Hematopoietic multipotent progenitor cell treated with erythropoietin and hydrocortisone succinate and interleukin-3 and kit ligand, for 6 days (in vitro differentiated cells): ENCODE results near the gene NFE2L2.
A peak's percentile ranks its signal among the peaks of the same experiment; 100 is the strongest.
"Not testable (repeated sequence)": the region's sequence is repeated elsewhere in the genome, so short reads cannot be mapped to it uniquely, and the experiment has no call there.

ENCODE experiments used
- DNase-seq: peaks from one replicate; pipeline ENCODE4 v3.0.0-alpha.2; 2015

Gene NFE2L2

DNA sequence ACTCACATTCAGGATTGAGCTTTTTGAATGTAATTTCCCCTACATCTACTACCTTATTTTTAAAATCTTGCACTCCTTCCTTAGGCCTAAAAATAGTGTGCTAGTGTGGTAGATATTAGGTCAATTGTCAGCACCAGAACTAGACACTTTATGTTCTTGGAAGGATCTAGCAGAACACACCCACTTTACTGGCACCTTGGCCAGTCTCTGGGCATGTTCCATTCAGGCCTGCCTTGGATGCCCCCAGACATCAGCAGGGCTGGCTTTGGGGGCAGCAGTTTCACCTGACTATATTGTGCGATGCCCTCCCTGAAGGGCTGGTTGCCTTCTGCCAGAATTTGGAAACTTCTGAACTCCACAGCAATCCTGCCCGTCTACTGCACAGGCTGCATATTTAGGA, 15.3 kb upstream of the NFE2L2 start:
- no peak for DNase-seq

DNA sequence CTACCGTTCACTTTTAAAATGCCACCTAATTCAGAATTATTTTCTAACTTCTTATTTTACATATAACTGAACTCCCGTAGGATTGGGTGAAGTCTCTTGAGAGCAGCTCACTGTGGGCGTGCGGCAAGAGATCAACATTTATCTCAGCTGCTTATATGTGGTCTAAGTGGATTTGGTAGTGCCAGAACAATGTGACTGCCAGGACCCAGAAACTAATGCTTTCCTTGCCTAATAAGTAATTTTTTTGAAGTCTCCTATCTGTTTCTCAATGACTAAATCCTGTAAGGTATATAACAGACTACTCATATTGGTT, 11.2 kb upstream of the NFE2L2 start:
- no peak for DNase-seq

DNA sequence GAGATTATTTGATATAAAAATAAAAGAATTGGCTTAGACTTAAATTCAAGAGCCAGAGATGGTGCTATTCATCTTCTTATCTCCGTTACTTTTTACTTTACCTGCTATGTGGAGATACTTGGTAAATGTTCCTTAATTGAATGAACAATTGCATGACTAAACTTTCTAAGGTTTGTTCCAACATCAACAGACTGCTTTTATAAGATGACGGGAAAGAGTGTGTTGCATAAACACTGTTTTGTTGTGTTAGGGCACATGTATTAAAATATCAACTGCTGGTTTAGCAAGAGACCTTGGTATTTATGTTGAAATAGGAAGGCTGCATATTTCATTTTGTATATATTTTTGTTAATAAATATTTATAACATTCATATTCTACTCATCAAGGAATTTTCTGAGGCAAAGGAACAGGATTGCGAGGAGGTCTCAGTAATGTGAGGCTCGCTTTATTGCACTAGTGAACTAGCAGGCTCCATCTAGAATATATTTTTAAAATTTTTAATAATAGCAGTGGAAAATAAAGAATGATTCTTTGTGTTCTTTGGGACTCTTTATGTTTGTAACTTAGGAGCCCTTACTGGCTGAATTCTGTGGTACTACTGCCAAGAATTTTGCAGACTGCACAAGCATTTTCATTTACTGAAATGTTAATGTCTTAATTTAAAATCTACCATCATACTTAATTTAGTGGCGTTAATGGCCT, 10.7 kb upstream of the NFE2L2 start:
- no peak for DNase-seq

DNA sequence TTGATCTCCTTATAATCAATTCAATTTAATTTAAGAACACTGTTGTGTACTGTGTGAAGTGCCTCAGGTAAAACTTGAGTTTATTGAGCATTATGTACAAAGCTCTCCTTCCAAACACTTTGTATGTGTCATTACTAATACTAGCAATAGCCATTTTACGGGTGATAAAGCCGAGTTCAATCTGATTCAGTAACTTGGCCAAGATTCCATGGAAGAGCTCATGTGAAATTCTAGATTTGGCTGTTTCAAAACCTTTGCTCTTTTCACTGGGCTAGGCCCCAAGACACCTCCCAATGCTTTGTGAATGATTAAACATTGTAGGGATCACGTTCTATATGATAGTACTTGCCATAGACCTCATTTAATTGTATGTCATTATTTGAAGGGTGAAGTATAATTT, 8.9 kb upstream of the NFE2L2 start:
- DNase-seq: no peak

DNA sequence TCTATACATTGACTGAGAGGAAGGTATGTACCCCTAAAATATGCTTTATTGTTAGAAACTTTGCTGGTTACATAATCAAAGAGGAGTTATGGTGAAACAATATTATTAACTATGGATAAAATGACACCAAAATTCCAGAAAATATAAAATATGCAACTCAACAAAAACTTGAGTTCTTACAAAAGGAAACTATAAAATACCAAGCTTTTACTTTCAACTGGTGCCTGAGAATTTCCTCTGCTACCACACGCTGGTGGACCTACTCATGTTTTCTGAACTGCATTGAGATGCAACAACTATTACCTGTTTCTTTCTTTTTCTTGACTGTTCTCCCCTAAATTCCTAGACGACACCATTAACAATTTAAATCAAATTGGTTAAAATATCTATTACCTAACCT, 8.2 kb upstream of the NFE2L2 start:
- no peak for DNase-seq

DNA sequence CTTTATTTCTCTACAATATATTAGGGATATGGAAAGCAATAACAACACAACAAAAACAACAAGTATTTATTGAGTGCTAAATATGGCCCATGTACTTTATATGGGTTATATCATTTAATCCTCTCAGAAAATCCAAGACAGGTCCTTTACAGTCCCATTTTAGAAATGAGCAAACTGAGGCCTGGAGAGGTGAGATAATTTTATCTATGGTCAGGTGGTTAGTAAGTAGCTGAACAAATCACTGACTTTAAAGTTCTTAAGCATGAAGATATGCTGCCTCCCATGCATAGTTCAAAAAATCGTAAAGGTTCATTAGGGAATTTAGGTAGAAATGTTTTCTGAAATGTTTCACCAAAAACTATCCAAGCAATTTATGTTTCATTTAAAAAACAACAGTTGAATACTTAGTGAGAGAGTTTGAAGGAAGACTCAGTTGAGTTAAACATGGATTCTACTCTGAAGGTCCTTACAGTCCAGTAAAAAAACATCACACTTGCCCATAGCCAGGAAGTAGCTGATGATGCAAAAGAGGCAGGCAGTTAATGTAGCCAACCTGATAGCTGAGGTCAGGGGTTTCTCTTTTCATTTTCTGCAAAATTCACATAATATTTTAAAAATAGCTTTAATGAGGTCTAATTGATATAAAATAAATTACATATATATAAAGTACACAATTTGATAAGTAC, 7.6 kb upstream of the NFE2L2 start:
- DNase-seq: no peak

DNA sequence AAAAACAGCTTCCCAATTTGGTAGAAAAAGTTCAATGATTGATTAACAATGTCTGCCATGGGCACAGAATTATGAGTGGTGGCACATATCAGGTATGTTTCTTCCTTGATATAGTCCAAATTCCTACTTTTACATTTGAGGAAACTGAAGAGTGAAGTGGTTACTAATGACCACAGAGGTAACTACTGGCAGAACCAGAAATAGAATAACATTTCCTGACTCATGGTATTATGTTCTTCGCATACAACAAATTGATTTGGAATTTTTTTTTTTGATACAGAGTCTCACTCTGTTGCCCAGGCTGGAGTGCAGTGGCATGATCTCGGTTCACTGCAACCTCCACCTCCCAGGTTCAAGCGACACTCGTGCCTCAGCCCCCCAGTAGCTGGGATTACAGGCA, 6.0 kb upstream of the NFE2L2 start:
- no peak for DNase-seq

DNA sequence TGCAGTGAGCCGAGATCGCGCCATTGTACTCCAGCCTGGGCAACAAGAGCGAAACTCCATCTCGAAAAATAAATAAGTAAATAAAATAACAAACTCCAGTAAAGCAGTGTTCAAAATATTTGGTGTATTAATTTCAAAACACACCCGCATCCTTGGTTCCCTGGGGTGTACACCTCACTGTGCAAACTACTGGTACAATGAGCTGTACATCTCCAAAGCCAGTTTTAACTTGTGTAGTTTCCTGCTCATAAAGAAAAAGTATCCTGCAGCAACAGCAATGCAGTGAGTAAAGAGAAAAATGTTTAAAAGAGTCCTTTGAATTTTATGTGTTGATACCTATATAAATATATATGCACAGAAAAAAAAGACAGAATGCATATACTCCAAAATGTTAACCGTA, 4.4 kb upstream of the NFE2L2 start:
- no peak for DNase-seq

DNA sequence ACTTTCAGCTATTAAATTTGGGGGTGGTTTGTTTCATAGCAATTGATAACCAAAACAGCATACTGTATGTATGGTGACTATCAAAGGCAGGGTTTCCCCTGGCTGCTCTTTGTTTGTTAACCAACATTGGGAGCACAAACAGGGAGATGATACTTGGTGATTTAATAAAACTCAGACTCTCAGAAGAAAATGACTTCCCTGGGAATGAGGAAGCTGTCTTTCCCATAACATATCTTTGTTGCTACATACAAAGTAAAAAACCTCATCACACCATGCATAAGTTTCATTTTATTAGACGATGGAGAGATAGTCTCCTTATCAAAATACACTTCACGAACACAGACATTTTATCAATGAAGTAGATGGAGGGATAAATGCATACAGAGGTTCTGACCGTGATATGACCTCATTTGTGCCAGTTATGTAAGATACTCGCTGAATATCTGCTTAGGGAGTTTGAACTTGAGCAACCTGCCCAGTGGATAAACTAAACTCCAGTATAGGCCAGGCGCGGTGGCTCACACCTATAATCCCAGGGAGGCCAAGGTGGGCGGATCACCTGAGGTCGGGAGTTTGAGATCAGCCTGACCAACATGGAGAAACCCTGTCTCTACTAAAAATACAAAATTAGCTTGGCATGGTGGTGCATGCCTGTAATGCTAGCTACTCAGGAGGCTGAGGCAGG, 3.8 kb upstream of the NFE2L2 start:
- peak; percentile 46 for DNase-seq

DNA sequence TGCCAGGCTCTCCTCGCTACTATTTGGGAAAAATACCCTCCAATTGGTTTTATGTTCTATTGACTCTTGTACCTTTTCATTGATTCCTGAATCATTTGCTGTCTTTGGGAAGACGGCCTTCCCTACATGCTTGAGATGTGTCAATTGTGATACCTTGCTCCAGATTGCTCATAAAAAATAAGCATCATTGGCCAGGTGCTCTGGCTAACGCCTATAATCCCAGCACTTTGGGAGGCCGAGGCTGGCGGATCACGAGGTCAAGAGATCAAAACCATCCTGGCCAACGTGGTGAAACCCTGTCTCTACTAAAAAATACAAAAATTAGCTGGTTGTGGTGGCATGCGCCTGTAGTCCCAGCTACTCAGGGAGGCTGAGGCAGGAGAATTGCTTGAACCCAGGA, 2.4 kb upstream of the NFE2L2 start:
- not testable (repeated sequence) for DNase-seq

DNA sequence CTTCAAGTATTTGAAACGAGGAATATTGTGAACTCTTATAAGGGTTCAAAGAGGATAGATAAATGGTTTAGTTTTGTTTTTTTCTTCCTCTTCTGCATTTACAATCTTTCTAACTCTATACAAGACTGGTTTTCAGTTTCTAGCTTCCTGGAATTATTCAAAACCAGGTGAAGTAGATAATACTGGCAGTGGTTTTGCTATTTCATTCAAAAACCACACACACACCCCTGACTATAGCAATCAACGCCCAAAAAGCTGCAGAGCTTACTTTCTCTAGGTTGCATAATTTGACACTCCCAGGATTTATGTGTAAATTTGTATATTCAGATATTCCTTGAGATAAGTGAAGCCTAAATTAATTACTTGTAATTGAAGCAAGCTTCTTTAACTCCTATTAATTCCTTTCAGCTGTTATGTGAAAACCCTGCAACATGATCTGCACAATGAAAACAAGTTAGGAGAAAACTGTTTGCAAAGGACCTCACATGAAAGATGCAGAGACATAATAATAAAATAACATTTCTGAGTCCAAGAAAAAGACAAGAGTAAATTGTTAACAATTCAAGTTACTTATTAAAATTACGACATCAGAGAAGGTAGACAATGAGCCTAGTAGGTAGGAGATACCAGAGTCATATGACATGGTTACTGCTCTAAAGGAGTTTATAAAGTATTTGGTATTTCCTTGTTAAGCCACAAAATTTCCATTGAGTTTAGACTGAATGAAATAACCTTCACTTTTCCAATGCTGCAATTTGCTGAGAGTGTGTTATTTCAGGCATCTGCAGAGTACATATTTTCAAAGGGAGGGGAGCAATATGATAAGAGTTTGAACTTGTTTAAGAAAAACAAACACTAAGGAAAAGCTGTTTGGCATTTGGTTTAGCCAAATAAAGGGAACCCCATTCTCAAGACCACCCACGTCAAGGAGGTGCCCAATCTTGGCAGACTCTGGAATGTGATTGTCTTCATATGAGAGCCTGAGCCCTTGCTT, 1.6 kb upstream of the NFE2L2 start:
- DNase-seq: peak; percentile 93

DNA sequence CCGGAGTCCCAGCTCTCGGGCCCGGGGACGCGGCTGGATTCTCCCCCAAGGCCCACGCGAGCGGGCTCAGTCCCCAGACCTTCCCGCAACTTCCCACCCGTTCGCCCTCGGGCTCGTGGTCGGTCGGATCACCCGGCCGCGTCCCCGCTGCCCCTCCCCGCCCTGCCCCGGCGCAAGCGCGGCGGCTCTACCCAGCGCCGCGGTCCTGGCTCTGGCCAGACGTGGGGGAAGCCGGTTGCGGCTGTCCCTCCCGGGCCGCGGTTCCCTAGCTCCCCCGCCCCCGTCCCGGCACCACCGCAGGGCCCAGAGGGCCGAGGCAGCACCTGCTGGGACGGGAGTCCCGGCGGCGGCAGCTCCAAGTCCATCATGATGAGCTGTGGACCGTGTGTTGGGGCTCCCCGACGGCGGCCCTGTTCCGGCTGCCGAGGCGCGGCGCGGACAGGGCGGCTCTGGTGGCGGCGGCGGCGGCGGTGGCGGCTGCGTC, 276 bp downstream of the NFE2L2 start:
- peak; percentile 41 for DNase-seq

DNA sequence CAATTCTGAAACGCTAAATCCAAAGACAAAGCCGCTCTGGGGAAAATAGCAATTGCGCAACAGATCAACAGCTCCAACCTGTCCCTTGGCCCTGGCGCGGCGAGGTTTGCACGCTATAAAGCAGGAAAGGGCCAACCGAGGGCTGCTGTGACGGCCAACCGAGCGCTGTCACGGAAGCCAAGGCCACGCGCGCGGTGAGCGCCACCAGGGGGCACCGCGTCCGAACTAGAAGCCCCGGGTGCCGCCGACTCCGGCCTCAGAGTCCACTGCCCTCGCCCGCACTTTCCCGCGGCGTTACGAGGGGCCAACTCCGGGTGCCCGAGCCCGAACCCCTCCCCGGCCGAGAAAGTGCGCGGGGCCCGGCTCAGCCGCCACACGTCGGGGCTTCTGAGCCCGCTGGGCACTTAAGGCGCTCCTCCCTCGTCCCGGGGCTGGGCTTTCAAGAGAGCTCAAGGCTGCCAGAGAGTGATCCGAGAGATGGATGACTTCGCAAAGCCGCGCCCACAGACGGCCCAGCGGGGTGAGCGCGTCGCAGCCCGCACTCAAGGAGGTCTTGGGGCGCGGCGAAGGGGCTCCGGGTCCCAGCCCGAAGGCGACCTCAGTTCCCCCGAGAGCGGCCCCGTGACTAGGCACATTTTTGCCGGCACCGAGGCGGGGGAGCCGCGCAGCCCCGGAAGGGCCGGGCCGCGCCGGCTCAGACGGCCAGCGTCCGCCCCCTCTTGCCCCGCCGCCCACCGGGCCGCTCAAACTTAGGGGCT, 897 bp downstream of the NFE2L2 start:
- DNase-seq: peak; percentile 97

DNA sequence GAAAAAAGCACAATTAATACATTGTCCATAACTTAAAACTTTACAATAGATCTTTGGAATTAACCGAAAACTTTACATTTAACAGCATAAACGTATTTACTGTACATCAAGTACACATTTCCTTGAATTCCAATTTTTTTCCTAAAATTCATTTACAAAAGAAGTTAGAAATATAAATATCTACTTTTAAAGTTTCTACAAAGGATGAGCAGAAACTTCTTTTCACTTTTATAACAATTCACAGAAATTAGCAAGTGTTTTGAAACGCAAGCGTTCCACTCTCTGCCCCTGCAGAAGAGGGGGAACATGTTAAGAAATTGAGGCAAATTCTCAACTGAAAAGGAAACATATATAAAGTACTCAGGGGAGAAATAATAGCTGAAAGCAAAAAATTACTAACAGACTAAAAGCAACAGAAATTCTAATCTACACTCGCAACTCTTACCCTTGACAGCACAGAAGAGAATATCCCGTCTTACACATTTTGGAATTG, 1.5 kb downstream of the NFE2L2 start:
- DNase-seq: no peak

DNA sequence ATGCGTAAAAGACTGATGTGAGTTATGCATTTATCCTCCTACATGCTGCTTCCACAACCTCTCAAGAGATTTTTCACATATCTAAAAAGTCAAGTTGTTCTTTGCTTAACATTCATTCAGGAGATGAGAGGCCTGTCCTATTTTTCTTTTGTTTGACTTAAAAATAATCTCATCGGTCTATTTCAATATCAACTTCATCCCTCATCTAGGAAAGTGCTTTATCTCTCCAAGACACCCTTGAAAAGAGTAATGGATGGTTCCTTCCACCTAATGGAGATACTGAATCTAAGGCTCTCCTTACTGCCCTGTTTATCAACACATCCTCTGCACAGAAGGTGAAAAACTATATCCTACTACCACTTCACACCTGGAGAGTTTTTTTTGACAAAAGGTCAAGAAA, 2.4 kb downstream of the NFE2L2 start:
- peak; percentile 57 for DNase-seq

DNA sequence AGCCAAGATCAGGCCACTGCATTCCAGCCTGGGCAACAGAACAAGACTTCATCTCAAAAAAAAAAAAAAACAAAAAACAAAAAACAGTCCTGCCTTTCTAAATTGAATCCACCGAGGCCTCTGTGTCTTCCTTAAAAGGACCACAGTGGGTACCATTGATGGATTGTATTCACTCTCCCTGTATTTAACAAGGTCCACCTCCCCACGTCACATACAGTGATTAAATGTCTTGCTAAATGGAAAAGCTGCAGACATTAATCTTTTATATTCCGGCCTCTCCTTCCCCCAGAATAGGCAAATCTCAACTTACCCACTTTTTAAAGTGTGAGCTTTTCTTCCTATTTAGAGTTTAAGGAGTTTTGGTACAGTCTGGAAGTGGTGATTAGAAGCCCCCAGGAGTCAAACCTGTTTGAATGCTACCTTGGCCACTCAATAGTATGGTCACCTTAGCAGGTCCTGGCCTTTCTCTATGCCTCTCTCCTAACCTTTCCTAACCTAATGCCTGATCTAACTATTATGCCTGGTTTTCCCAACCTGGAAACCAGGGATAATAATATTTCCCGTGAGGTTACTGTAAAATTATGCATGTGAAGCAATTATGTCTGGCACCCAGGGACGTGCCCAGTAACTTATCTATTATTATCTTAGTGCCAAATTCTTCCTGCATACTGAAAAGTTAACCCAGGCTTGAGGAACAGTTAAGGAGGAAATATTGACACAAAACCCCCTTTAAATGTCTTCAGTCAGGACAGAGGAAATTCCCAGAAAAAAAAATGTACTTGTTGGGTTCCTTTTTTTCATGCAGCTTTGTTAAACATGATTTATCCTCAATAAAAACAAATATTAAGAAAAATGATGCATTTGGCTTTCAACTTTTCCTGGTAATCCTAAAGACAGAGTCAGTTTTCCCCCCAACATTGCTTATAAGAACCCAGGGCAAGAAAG, 3.1 kb downstream of the NFE2L2 start:
- no peak for DNase-seq

DNA sequence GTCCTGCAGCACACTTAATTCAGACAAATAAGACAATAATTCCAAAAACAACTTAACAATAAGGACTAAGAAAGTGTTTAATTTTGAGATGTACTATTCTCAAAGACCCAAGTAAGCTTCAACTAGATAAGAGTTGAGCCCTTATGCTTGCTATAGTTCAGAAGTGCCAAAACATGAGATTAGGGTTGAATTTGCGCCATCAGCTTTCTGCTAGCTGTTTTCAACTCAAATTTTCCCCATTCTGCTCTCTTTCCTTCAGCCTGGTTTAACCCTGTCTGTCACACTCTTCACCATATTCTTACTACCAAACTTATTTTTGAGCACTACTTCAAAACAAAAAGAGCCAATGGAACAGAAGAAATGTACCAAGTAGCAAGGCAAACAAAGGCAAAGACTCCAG, 4.1 kb downstream of the NFE2L2 start:
- DNase-seq: peak; percentile 53

DNA sequence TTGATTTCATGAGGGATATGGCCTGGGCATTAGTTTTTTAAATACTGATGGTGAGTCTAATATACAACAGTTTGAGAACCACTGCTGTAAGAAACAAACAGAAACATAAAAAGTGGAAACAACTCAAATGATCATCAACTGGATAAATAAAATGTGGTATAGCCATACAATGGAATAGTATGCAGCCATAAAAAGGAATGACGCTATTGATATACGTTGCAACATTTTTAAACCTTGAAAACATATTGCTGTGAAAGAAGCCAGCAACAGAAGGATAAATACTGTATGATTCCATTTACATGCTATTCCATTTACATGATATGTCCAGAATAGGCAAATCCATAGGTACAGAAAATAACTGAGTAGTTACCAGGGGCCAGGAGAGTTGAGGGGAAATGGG, 6.5 kb downstream of the NFE2L2 start:
- DNase-seq: no peak

DNA sequence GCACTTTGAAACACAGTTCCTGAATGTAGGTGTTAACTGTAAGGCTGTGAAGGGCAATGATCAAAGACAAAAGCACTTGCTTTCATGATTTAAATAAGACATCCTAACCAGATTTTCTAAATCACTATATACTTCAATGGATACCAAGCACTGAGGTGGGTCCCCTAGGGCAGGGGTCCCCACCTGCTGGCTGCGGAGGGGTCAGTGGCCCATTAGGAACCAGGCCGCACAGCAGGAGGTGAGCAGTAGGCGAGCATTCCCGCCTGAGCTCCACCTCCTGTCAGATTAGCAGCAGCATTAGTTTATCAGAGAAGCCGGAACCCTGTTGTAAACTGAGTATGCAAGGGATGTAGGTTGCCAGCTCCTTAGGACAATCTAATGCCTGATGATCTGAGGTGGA, 7.1 kb downstream of the NFE2L2 start:
- DNase-seq: no peak

DNA sequence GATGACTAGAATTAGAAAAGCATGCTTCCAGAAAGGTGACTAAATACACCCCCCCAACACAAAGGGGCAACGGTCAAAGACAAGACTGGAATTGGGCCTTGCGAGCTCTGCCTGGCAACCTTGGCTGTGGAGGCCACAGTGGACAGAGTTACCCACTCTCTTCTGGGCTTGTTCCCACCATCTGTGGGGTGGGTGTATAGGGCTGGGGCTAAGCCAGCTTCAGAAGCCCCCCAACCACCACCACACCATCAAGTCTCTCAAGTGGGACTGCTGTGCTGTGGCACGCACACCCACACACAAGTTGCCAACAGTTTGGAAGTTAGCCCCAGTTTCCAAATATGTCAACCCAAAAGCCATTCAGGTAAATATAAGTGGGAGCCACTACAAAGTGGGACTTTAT, 7.8 kb downstream of the NFE2L2 start:
- DNase-seq: no peak

DNA sequence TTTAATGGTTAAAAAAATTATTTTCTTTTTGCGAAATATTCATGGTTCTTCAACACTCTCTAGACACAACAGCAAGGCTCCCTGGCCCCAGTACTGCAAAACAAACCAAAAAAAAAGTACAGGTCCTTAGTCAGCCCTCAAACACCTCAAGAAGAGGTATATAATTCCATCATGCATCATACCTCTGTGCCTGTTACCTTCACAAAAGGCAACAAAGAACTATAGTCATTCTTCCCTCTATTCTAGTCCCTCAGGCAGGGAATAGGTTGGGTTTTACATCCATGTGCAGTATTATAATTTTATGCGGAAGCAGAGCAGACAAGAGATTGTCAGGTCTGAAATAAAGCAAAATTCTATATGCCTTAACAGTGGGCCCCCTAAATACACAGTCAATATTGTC, 8.5 kb downstream of the NFE2L2 start:
- no peak for DNase-seq
